CD4-positive, alpha-beta memory T cell (primary cell): ENCODE data around the gene PREX1. TPM values are rescaled to one million over a fixed set of nuclear protein-coding genes. Genes with fewer than 3 reads are reported as not detected.
A peak's percentile ranks its signal among the peaks of the same experiment; 100 is the strongest.

Experiments
- CTCF ChIA-PET: fragments of 350-600 bp; sonication (Branson Sonifier 250); formaldehyde crosslinking; loops from one replicate; lab custom pipeline; 2021; ENCODE audit warnings: inconsistent platforms; ENCODE audit not compliant: partially characterized antibody; lab: Charles Lee
- POLR2A ChIA-PET: fragments of 350-600 bp; sonication (Branson Sonifier 250); formaldehyde crosslinking; loops from one replicate; lab custom pipeline; 2021; ENCODE audit not compliant: partially characterized antibody; lab: Charles Lee
- DNase-seq, 5 donors: peaks; one replicate each; pipeline versions ENCODE4 v3.0.0 to v3.0.0-alpha.2; 2020 to 2022; ENCODE audit warnings: mixed read lengths in 1 of 5
- H3K27ac ChIP-seq: one replicate; pipeline ENCODE4 v1.7.0; 2013; ENCODE audit warnings: low read depth, low read length
- H3K27me3 ChIP-seq: 2 replicates; pipeline ENCODE4 v1.7.0; 2013; ENCODE audit warnings: mild to moderate bottlenecking, low read length, moderate library complexity; ENCODE audit not compliant: insufficient read depth
- H3K36me3 ChIP-seq: 2 replicates; pipeline ENCODE4 v1.7.0; 2013; ENCODE audit warnings: mild to moderate bottlenecking, low read length, moderate library complexity; ENCODE audit not compliant: insufficient read depth
- H3K4me1 ChIP-seq: 2 replicates; pipeline ENCODE4 v1.7.0; 2013; ENCODE audit warnings: mild to moderate bottlenecking, low read length, moderate library complexity; ENCODE audit not compliant: insufficient read depth
- H3K4me3 ChIP-seq, 2 donors: one replicate each; pipeline ENCODE4 v1.7.0; 2013; ENCODE audit warnings: low read length in 2 of 2, mild to moderate bottlenecking in 1 of 2
- H3K9me3 ChIP-seq, 2 donors: one replicate each; pipeline ENCODE4 v1.7.0; 2013; ENCODE audit warnings: low read length in 2 of 2, control low read depth in 1 of 2; ENCODE audit not compliant: control insufficient read depth in 1 of 2
- H3K27ac Mint-ChIP-seq, 7 donors: one replicate each; pipeline ENCODE4 v1.8.0; 2020 to 2021; ENCODE audit warnings: mixed read lengths in 7 of 7, mild to moderate bottlenecking in 6 of 7, inconsistent platforms in 3 of 7, moderate library complexity in 3 of 7
- H3K27me3 Mint-ChIP-seq, 2 donors: one replicate each; pipeline ENCODE4 v1.8.0; 2020 to 2021; ENCODE audit warnings: mixed read lengths in 2 of 2
- H3K36me3 Mint-ChIP-seq, 2 donors: one replicate each; pipeline ENCODE4 v1.8.0; 2020 to 2021; ENCODE audit warnings: mixed read lengths in 2 of 2, inconsistent platforms in 1 of 2, mild to moderate bottlenecking in 1 of 2
- H3K4me1 Mint-ChIP-seq, 4 donors: one replicate each; pipeline ENCODE4 v1.8.0; 2020 to 2021; ENCODE audit warnings: mixed read lengths in 4 of 4, mild to moderate bottlenecking in 1 of 4
- H3K4me3 Mint-ChIP-seq, 8 donors: one replicate each; pipeline ENCODE4 v1.8.0; 2020 to 2021; ENCODE audit warnings: mixed read lengths in 8 of 8, mild to moderate bottlenecking in 7 of 8, moderate library complexity in 6 of 8, inconsistent platforms in 3 of 8
- H3K9me3 Mint-ChIP-seq, 8 donors: one replicate each; pipeline ENCODE4 v1.8.0; 2020 to 2021; ENCODE audit warnings: mixed read lengths in 8 of 8, mild to moderate bottlenecking in 5 of 8, inconsistent platforms in 3 of 8, moderate library complexity in 1 of 8
- intact Hi-C: fragments of 100-400 bp; cut with micrococcal nuclease; formaldehyde crosslinking; loops from one replicate; pipeline ENCODE4 v1.15.1; 2023
- polyA plus RNA-seq, 2 donors: library from polyadenylated mRNA; unstranded; fragments of 300-500 nt; fragmentation: Illumina TruSeq; gene quantifications; one replicate each; pipeline ENCODE4 v1.2.3, GENCODE V29; 2021
- total RNA-seq, 2 experiments: library from RNA; stranded (reverse); gene quantifications; one replicate each; pipeline ENCODE4 v1.2.3, GENCODE V29; 2021

The PREX1 gene
- total and polyA plus RNA-seq, 4 experiments from 2014 or later = 10.6 to 165 (median 122) TPM

GRCh38 chr20:48662711-48663110, 165.1 kb downstream of the PREX1 start:
- peaks cover 74 to 77% of the 10 kb centered on the region in 2 donors for H3K36me3 Mint-ChIP-seq
- Histone ChIP-seq H3K27me3 (no peaks in the 10 kb centered on the region), H3K4me1 (no peaks in the 10 kb centered on the region), H3K27ac (no peak overlapping the region), H3K9me3 (no peaks in the 10 kb centered on the region), H3K36me3 (peaks cover 61% of the 10 kb centered on the region), H3K4me3 (no peak overlapping the region)
- no peaks in the 10 kb centered on the region for H3K27me3 Mint-ChIP-seq
- POLR2A ChIA-PET = no interaction called here
- intact Hi-C loops = no loop called here
- peaks cover 1 to 11% (median 8%) of the 10 kb centered on the region in 4 donors for H3K4me1 Mint-ChIP-seq
- CTCF ChIA-PET = interaction anchor here (6.1 to 10.4 kb wide), 2 partner anchors 215 to 245 kb away, joined by 126 to 162 read pairs; no protein-coding TSS in a partner anchor
- DNase-seq = no peak
- no peak overlapping the region for H3K4me3 Mint-ChIP-seq
- peaks cover 0 to 3% (median 0%) of the 10 kb centered on the region in 8 donors for H3K9me3 Mint-ChIP-seq
- H3K27ac Mint-ChIP-seq = peak overlapping the region in 4 of 7 donors; percentile 55 to 72 (median 64)

DNA sequence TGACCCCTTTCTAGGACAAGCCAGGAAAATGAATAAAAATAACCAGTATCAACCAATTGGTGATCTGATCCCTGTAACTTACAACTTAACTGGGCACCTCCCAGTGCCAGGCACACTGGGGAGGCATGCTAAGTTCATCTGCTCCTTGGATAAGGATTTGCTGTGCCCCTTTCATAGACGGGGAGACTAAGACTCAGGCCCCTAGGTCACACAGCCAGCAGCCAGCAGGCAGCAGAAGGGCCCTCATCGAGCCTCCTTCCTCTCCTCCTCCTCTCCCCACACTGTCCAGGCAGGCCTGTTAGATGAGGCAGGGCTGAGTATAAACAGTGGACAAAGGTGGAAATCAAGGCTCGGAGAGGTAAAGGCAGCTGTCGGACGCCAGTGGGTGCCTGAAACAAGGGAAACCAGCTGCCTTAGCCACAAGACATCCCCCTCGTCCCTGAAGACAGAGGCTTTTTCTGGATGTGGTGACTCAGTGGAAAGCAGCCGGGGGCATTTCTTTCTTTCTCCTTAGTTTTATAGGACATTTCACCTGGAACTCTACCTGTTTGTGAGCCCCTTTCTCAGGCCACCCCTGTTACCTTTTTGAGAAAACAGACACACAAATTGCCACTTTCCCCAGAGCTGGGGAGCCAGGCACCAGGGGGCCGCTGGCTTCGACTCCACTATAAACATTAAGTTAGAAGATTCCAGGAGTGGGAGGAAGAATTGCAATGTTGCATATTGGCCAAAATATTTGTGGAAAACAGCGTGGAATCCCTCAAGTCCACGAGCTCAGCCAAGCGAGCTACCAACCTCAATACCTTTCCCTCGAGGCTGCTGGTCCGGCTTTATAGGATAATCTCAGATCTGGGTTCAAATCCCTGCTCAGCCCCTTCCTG, 166.0 kb downstream of the PREX1 start:
- Histone ChIP-seq H3K27me3 (no peaks in the 10 kb centered on the region), H3K4me3 (no peak overlapping the region), H3K9me3 (no peaks in the 10 kb centered on the region), H3K4me1 (no peaks in the 10 kb centered on the region), H3K27ac (no peak overlapping the region), H3K36me3 (peaks cover 63% of the 10 kb centered on the region)
- no peak for DNase-seq
- peaks cover 69 to 76% of the 10 kb centered on the region in 2 donors for H3K36me3 Mint-ChIP-seq
- ChIA-PET POLR2A (no interaction called here), CTCF (interaction anchor here (6.1 to 10.4 kb wide), 2 partner anchors 216 to 245 kb away, joined by 126 to 162 read pairs; no protein-coding TSS in a partner anchor)
- intact Hi-C loops = no loop called here
- H3K4me1 Mint-ChIP-seq = peaks cover 1 to 11% (median 10%) of the 10 kb centered on the region in 4 donors
- no peak overlapping the region for H3K4me3 Mint-ChIP-seq
- H3K9me3 Mint-ChIP-seq = peaks cover 0 to 3% (median 0%) of the 10 kb centered on the region in 8 donors
- H3K27ac Mint-ChIP-seq = peak overlapping the region in 2 of 7 donors; percentile 48 to 74
- no peaks in the 10 kb centered on the region for H3K27me3 Mint-ChIP-seq

DNA sequence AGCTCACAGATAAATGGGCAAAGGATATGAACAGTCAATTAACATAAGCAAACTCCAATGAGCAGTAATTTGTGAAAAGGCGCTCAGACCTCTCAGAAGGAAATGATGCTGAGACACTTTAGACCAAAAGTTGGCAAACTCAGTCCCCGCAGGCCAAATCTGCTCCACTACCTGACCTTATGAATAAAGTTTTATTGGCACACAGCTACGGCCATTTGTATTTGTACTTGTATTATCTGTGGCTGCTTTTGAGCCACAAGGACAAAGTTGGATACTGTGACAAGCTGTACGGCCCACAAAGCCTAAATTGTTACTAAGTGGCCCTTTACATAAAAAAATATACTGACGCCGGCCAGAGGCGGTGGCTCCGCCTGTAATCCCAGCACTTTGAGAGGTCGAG, 167.0 kb downstream of the PREX1 start:
- H3K27ac Mint-ChIP-seq = peak overlapping the region in 2 of 7 donors; percentile 8 to 47
- no peaks in the 10 kb centered on the region for H3K27me3 ChIP-seq
- peaks cover 77 to 83% of the 10 kb centered on the region in 2 donors for H3K36me3 Mint-ChIP-seq
- H3K36me3 ChIP-seq = peaks cover 67% of the 10 kb centered on the region
- peaks cover 1 to 11% (median 10%) of the 10 kb centered on the region in 4 donors for H3K4me1 Mint-ChIP-seq
- no peaks in the 10 kb centered on the region for H3K4me1 ChIP-seq
- H3K27me3 Mint-ChIP-seq = no peaks in the 10 kb centered on the region
- H3K4me3 ChIP-seq = no peak overlapping the region
- H3K27ac ChIP-seq = no peak overlapping the region
- no peaks in the 10 kb centered on the region for H3K9me3 ChIP-seq
- no peak for DNase-seq
- ChIA-PET POLR2A (no interaction called here), CTCF (interaction anchor here (1.4 to 10.4 kb wide), 3 partner anchors 9 to 246 kb away, joined by 5 to 162 read pairs (median 126); no protein-coding TSS in a partner anchor)
- H3K9me3 Mint-ChIP-seq = peaks cover 0 to 3% (median 0%) of the 10 kb centered on the region in 8 donors
- intact Hi-C loops = no loop called here
- no peak overlapping the region for H3K4me3 Mint-ChIP-seq

DNA sequence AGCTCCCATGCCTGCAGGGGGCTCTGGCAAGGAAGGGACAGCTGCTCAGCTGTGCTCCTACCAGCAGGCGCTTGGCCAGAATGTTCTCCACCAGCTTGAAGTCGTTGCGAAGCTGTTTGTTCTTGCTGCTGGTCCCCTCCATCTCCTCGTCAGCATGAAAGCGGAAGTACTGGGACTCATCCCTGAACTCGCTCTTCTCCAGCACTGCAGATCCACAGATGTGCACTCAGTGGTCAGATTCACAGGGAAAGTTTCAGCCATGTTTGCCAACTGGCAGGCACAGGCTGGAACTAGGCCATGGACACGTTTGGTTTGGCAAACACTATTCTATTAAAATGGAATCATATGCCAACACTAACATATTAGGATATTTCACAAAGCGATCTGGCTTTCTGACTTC, 167.9 kb downstream of the PREX1 start:
- Mint-ChIP-seq H3K27ac (peak overlapping the region in 5 of 7 donors; percentile 7 to 89 (median 38)), H3K36me3 (peaks cover 80 to 88% of the 10 kb centered on the region in 2 donors), H3K4me3 (no peak overlapping the region), H3K4me1 (peaks cover 1 to 11% (median 10%) of the 10 kb centered on the region in 4 donors), H3K9me3 (peaks cover 0 to 3% (median 0%) of the 10 kb centered on the region in 8 donors), H3K27me3 (no peaks in the 10 kb centered on the region)
- Histone ChIP-seq H3K27me3 (no peaks in the 10 kb centered on the region), H3K27ac (no peak overlapping the region), H3K4me3 (no peak overlapping the region), H3K36me3 (peaks cover 74% of the 10 kb centered on the region), H3K9me3 (no peaks in the 10 kb centered on the region), H3K4me1 (no peaks in the 10 kb centered on the region)
- CTCF ChIA-PET = interaction anchor here (1.1 to 10.4 kb wide), 4 partner anchors 9 to 247 kb away, joined by 3 to 162 read pairs (median 66); no protein-coding TSS in a partner anchor
- intact Hi-C loops = no loop called here
- POLR2A ChIA-PET = no interaction called here
- DNase-seq = no peak

DNA sequence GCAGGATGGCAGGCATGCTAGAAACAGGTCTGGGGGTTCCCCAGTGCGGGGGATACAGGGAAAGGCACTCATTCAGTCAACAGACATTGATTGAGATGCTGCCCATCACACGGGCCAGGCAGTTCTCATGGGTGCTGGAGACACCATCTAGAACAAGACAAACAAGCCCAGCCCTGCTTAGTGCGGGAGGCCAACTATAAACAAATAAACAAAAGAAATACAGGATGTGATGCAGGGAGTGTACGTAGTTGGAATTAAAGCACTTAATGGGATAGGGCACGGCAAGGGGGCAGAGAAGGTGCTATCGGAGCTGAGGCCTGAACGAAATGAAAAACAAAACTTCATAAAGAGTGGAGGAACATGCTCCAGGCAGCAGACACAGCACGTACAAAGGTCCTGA, 169.3 kb downstream of the PREX1 start:
- ChIA-PET POLR2A (interaction anchor here (1.0 kb wide), 1 partner anchor 160 kb away, joined by 3 read pairs; no protein-coding TSS in a partner anchor), CTCF (interaction anchor here (1.5 to 10.4 kb wide), 6 partner anchors 9 to 249 kb away, joined by 4 to 162 read pairs (median 14); no protein-coding TSS in a partner anchor)
- peaks cover 0 to 2% (median 0%) of the 10 kb centered on the region in 8 donors for H3K9me3 Mint-ChIP-seq
- H3K36me3 Mint-ChIP-seq = peaks cover 84 to 93% of the 10 kb centered on the region in 2 donors
- Histone ChIP-seq H3K27me3 (no peaks in the 10 kb centered on the region), H3K27ac (no peak overlapping the region), H3K4me1 (no peaks in the 10 kb centered on the region), H3K9me3 (no peaks in the 10 kb centered on the region), H3K4me3 (no peak overlapping the region), H3K36me3 (peaks cover 84% of the 10 kb centered on the region)
- no peak for DNase-seq
- H3K4me3 Mint-ChIP-seq = peak overlapping the region in 1 of 8 donors; percentile 52
- H3K4me1 Mint-ChIP-seq = peaks cover 1 to 11% (median 7%) of the 10 kb centered on the region in 4 donors
- intact Hi-C loops = no loop called here
- peak overlapping the region; percentile 14 to 86 (median 48) for H3K27ac Mint-ChIP-seq
- no peaks in the 10 kb centered on the region for H3K27me3 Mint-ChIP-seq

DNA sequence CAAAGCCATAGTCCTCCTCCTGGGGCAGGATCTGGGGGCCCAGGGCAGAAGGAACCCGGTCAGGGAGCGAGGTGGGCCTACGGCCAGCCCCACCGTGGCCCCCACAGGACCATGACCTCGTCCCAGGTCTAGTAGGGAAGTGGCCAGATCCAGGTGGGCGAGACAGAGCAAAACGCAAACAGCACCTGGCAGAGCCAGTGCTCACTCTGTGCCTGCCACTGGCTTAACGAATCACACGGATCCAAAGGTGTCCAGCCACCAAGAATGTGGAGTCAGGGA, 169.7 kb downstream of the PREX1 start:
- Histone ChIP-seq H3K36me3 (peaks cover 86% of the 10 kb centered on the region), H3K4me3 (no peak overlapping the region), H3K27me3 (no peaks in the 10 kb centered on the region), H3K4me1 (no peaks in the 10 kb centered on the region), H3K27ac (no peak overlapping the region), H3K9me3 (no peaks in the 10 kb centered on the region)
- peak overlapping the region in 2 of 8 donors; percentile 48 to 52 for H3K4me3 Mint-ChIP-seq
- peaks cover 80 to 92% of the 10 kb centered on the region in 2 donors for H3K36me3 Mint-ChIP-seq
- peaks cover 0 to 2% (median 0%) of the 10 kb centered on the region in 8 donors for H3K9me3 Mint-ChIP-seq
- ChIA-PET CTCF (interaction anchor here (0.9 to 10.4 kb wide), 26 partner anchors 9 to 289 kb away, joined by 3 to 162 read pairs (median 5); no protein-coding TSS in a partner anchor), POLR2A (interaction anchor here (1.0 to 2.6 kb wide), 3 partner anchors 160 to 248 kb away, joined by 3 to 10 read pairs (median 3); no protein-coding TSS in a partner anchor)
- peak overlapping the region in 6 of 7 donors; percentile 22 to 78 (median 68) for H3K27ac Mint-ChIP-seq
- no peaks in the 10 kb centered on the region for H3K27me3 Mint-ChIP-seq
- intact Hi-C loops = no loop called here
- peaks cover 1 to 11% (median 7%) of the 10 kb centered on the region in 4 donors for H3K4me1 Mint-ChIP-seq
- no peak for DNase-seq
